Measurements from ENCODE around the gene GATAD2B. TPM values are rescaled to one million over a fixed set of nuclear protein-coding genes. Genes with fewer than 3 reads are reported as not detected.

The GATAD2B gene
- total RNA-seq, 4 donors from 2014 or later: 9.7 to 16.6 (median 12.0) TPM

- no peaks in the 10 kb centered on the region for H3K27me3 ChIP-seq
- H3K4me3 ChIP-seq: no peak overlapping the region
- peaks cover 0 to 10% (median 0%) of the 10 kb centered on the region in 3 donors for H3K36me3 ChIP-seq
- H3K4me1 ChIP-seq: no peaks in the 10 kb centered on the region
- no peaks in the 10 kb centered on the region for H3K9me3 ChIP-seq
- no peak for TF ChIP-seq CTCF (IDR thresholded peaks at IDR 0.05)
- no peak for TF ChIP-seq POLR2A (IDR thresholded peaks at IDR 0.05)
- intact Hi-C loops (cut with DNase I): no loop called here
- no peak for DNase-seq
- H3K27ac ChIP-seq: no peak overlapping the region
- 78 to 85% methylated on average over 2 of the region's 3 CpGs for WGBS, 2 donors
Observed at GRCh38 chr1:153833171-153833570, 89.6 kb downstream of the GATAD2B start.

- no peaks in the 10 kb centered on the region for H3K9me3 ChIP-seq
- H3K27me3 ChIP-seq: no peaks in the 10 kb centered on the region
- no peaks in the 10 kb centered on the region for H3K4me1 ChIP-seq
- no peak for DNase-seq
- H3K36me3 ChIP-seq: peaks cover 0 to 16% (median 3%) of the 10 kb centered on the region in 3 donors
- H3K27ac ChIP-seq: no peak overlapping the region
- no peak overlapping the region for H3K4me3 ChIP-seq
- intact Hi-C loops (cut with DNase I): no loop called here
- no peak for TF ChIP-seq POLR2A (IDR thresholded peaks at IDR 0.05)
- TF ChIP-seq CTCF (IDR thresholded peaks at IDR 0.05): no peak
- 93 to 95% methylated on average over 3 of the region's 3 CpGs for WGBS, 2 donors
Observed at GRCh38 chr1:153832293-153832692, 90.5 kb downstream of the GATAD2B start.

GRCh38 chr1:153831026-153831425, 91.7 kb downstream of the GATAD2B start:
- TF ChIP-seq CTCF (IDR thresholded peaks at IDR 0.05) (no peak), POLR2A (IDR thresholded peaks at IDR 0.05) (no peak)
- Histone ChIP-seq H3K4me1 (no peaks in the 10 kb centered on the region), H3K4me3 (no peak overlapping the region), H3K36me3 (peaks cover 0 to 29% (median 9%) of the 10 kb centered on the region in 3 donors), H3K27ac (no peak overlapping the region), H3K27me3 (no peaks in the 10 kb centered on the region), H3K9me3 (no peaks in the 10 kb centered on the region)
- intact Hi-C loops (cut with DNase I): no loop called here
- WGBS, 2 donors: 83 to 87% methylated on average over 2 of the region's 2 CpGs
- no peak for DNase-seq

- WGBS, 2 donors: 85 to 89% methylated on average over 5 to 6 of the region's 6 CpGs
- no peak for TF ChIP-seq CTCF (IDR thresholded peaks at IDR 0.05)
- no peak for TF ChIP-seq POLR2A (IDR thresholded peaks at IDR 0.05)
Observed at GRCh38 chr1:153827168-153827964, 95.4 kb downstream of the GATAD2B start.

GRCh38 chr1:153818876-153819275, 103.9 kb downstream of the GATAD2B start:
- peaks cover 15 to 79% (median 27%) of the 10 kb centered on the region in 3 donors for H3K36me3 ChIP-seq
- intact Hi-C loops (cut with DNase I): no loop called here

More at GRCh38 chr1:153827168-153827964, 95.4 kb downstream of the GATAD2B start:
- Histone ChIP-seq H3K9me3 (no peaks in the 10 kb centered on the region), H3K36me3 (peaks cover 0 to 52% (median 9%) of the 10 kb centered on the region in 3 donors), H3K27me3 (no peaks in the 10 kb centered on the region), H3K4me3 (no peak overlapping the region), H3K4me1 (no peaks in the 10 kb centered on the region), H3K27ac (no peak overlapping the region)
- intact Hi-C loops (cut with DNase I): no loop called here
- no peak for DNase-seq

More at GRCh38 chr1:153818876-153819275, 103.9 kb downstream of the GATAD2B start:
- TF ChIP-seq CTCF (IDR thresholded peaks at IDR 0.05) (no peak), POLR2A (IDR thresholded peaks at IDR 0.05) (no peak)
- Histone ChIP-seq H3K27me3 (no peaks in the 10 kb centered on the region), H3K4me1 (peaks cover 0 to 6% (median 0%) of the 10 kb centered on the region in 3 donors), H3K9me3 (no peaks in the 10 kb centered on the region), H3K27ac (no peak overlapping the region), H3K4me3 (no peak overlapping the region)
- 72 to 76% methylated on average over 2 of the region's 2 CpGs for WGBS, 2 donors
- DNase-seq: no peak

Data from esophagus squamous epithelium (tissue), 5 donors.